Stimulated activated CD4-positive, alpha-beta T cell treated with anti-CD3 and anti-CD28 coated beads, Interleukin-4, amount 100 ng/mL, for 1 hour (primary cell): ENCODE results near the gene TBC1D22A.

Experiments
- DNase-seq: peaks from one replicate; pipeline ENCODE4 v3.0.0-alpha.2; 2020

Gene TBC1D22A

GRCh38 chr22:46796566-46797195 lies 34.2 kb downstream of the TBC1D22A start:
- no peak for DNase-seq

- DNase-seq: no peak
These were observed 34.9 kb downstream of the TBC1D22A start for GRCh38 chr22:46797355-46797754.

- no peak for DNase-seq
These were observed 35.6 kb downstream of the TBC1D22A start for GRCh38 chr22:46798041-46798365.

- peak; percentile 78 for DNase-seq
These were observed 36.2 kb downstream of the TBC1D22A start for GRCh38 chr22:46798366-46799350.

- no peak for DNase-seq
These were observed 37.2 kb downstream of the TBC1D22A start for GRCh38 chr22:46799626-46800025.

- no peak for DNase-seq
These were observed 37.8 kb downstream of the TBC1D22A start for GRCh38 chr22:46800102-46800857.

GRCh38 chr22:46801331-46801811 lies 38.9 kb downstream of the TBC1D22A start:
- DNase-seq: no peak

GRCh38 chr22:46801826-46802607 lies 39.6 kb downstream of the TBC1D22A start:
- DNase-seq: no peak

- no peak for DNase-seq
These were observed 40.2 kb downstream of the TBC1D22A start for GRCh38 chr22:46802608-46803027.

GRCh38 chr22:46803031-46803880 lies 40.8 kb downstream of the TBC1D22A start:
- DNase-seq: peak; percentile 72

- DNase-seq: no peak
These were observed 41.5 kb downstream of the TBC1D22A start for GRCh38 chr22:46803936-46804335.

- no peak for DNase-seq
These were observed 44.3 kb downstream of the TBC1D22A start for GRCh38 chr22:46806794-46807193.

GRCh38 chr22:46807458-46807857 lies 45.0 kb downstream of the TBC1D22A start:
- no peak for DNase-seq

- DNase-seq: no peak
These were observed 46.9 kb downstream of the TBC1D22A start for GRCh38 chr22:46809153-46809885.

GRCh38 chr22:46810856-46811786 lies 48.7 kb downstream of the TBC1D22A start:
- no peak for DNase-seq

GRCh38 chr22:46812034-46812605 lies 49.7 kb downstream of the TBC1D22A start:
- DNase-seq: no peak

- DNase-seq: no peak
These were observed 50.3 kb downstream of the TBC1D22A start for GRCh38 chr22:46812788-46813187.

- no peak for DNase-seq
These were observed 51.6 kb downstream of the TBC1D22A start for GRCh38 chr22:46813816-46814597.
